Natural killer cell (primary cell): ENCODE results near the gene NOC3L. TPM values are rescaled to one million over a fixed set of nuclear protein-coding genes. Genes with fewer than 3 reads are reported as not detected.

Source experiments
- ATAC-seq, 3 donors: fragments of 150-1000 bp in 2 of 3; fragments of 200-7000 bp in 1 of 3; cut with Tn5 transposase; 1 replicate in 1 of 3; 2 replicates in 2 of 3; pipeline ENCODE4 v1.10.0; 2021; ENCODE audit warnings: mild to moderate bottlenecking in 2 of 3, moderate library complexity in 2 of 3
- DNase-seq, 2 donors: peaks; one replicate each; pipeline versions ENCODE4 v3.0.0 to v3.0.0-alpha.2; 2013 to 2021; ENCODE audit warnings: mixed read lengths in 1 of 2
- H3K27ac ChIP-seq: one replicate; pipeline ENCODE4 v1.5.1; 2013; ENCODE audit warnings: mild to moderate bottlenecking, low read length
- H3K27me3 ChIP-seq: one replicate; pipeline ENCODE4 v1.6.1; 2013; ENCODE audit warnings: low read length; ENCODE audit not compliant: control insufficient read depth, insufficient read depth
- H3K36me3 ChIP-seq: one replicate; pipeline ENCODE4 v1.6.1; 2013; ENCODE audit warnings: low read length; ENCODE audit not compliant: control insufficient read depth, insufficient read depth
- H3K4me1 ChIP-seq: one replicate; pipeline ENCODE4 v1.6.1; 2013; ENCODE audit warnings: low read length; ENCODE audit not compliant: control insufficient read depth, insufficient read depth
- H3K4me3 ChIP-seq: one replicate; pipeline ENCODE4 v1.5.1; 2013; ENCODE audit warnings: low read length
- H3K9me3 ChIP-seq: one replicate; pipeline ENCODE4 v1.6.1; 2013; ENCODE audit warnings: low read length; ENCODE audit not compliant: control insufficient read depth, insufficient read depth
- H3K27ac Mint-ChIP-seq, 2 donors: one replicate each; pipeline ENCODE4 v1.8.0; 2022; ENCODE audit warnings: mild to moderate bottlenecking in 2 of 2, mixed read lengths in 2 of 2, moderate library complexity in 1 of 2
- H3K27me3 Mint-ChIP-seq, 2 donors: one replicate each; pipeline ENCODE4 v1.8.0; 2022; ENCODE audit warnings: low read depth in 2 of 2, mixed read lengths in 2 of 2
- H3K36me3 Mint-ChIP-seq: one replicate; pipeline ENCODE4 v1.8.0; 2022; ENCODE audit warnings: mixed read lengths
- H3K4me1 Mint-ChIP-seq, 2 donors: one replicate each; pipeline ENCODE4 v1.8.0; 2022; ENCODE audit warnings: mixed read lengths in 2 of 2
- H3K4me3 Mint-ChIP-seq: one replicate; pipeline ENCODE4 v1.8.0; 2022; ENCODE audit warnings: mild to moderate bottlenecking, moderate library complexity, mixed read lengths
- H3K9me3 Mint-ChIP-seq, 2 donors: one replicate each; pipeline ENCODE4 v1.8.0; 2022; ENCODE audit warnings: mixed read lengths in 2 of 2
- CTCF ChIP-seq: fragments of 200-600 bp; IDR thresholded peaks from one replicate; pipeline ENCODE4 v1.8.0; 2022; ENCODE audit warnings: antibody characterized with exemption
- WGBS: methylation state at CpG from one replicate; pipeline ENCODE4 v1.1.7; 2013; ENCODE audit warnings: missing lambda C conversion rate; ENCODE audit not compliant: insufficient coverage; 5-methylcytosine and 5-hydroxymethylcytosine counted together
- intact Hi-C: fragments of 100-400 bp; cut with micrococcal nuclease; formaldehyde crosslinking; loops from one replicate; pipeline ENCODE4 v1.14.2; 2022
- total RNA-seq, 4 donors: library from RNA; stranded (reverse); fragments of 120-200 nt in 1 of 4; gene quantifications; one replicate each; pipeline versions ENCODE4 v1.2.3 to v1.2.4, GENCODE V29; 2013 to 2022

NOC3L gene
- total RNA-seq, 3 donors from 2014 or later (not counting 1 experiment from before 2014, with no cell fraction given): 10.8 to 18.6 (median 13.1) TPM

DNA sequence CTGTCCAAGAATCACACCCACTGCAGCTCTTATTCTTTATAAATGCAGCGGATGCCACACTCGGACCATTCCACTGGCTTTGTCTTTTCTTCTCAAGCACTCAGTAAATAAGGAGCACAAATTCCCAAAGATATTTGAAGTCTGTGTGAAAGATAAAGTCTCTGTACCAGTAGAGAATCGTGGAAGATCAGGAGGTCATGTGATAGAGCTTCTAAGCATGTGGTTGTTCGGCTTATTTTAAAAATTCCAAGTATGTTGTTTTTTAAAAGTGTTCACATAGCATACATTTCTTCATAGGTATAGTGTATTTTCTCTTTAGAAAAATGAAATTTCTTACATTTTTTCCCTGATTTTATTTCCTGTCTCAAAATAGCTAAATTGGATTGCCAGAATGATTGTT lies 75.8 kb downstream of the NOC3L start:
- intact Hi-C loops: no loop called here
- 89% methylated on average over 3 of the region's 4 CpGs for WGBS
- no peaks in the 10 kb centered on the region for H3K36me3 Mint-ChIP-seq
- Histone ChIP-seq H3K9me3 (no peaks in the 10 kb centered on the region), H3K27ac (no peak overlapping the region), H3K36me3 (no peaks in the 10 kb centered on the region), H3K27me3 (peaks cover 2% of the 10 kb centered on the region), H3K4me3 (no peak overlapping the region), H3K4me1 (no peaks in the 10 kb centered on the region)
- TF ChIP-seq CTCF: no peak
- H3K9me3 Mint-ChIP-seq: no peaks in the 10 kb centered on the region
- no peak for ATAC-seq
- H3K27me3 Mint-ChIP-seq: peaks cover 24 to 39% of the 10 kb centered on the region in 2 donors
- no peak overlapping the region for H3K4me3 Mint-ChIP-seq
- H3K27ac Mint-ChIP-seq: no peak overlapping the region
- no peaks in the 10 kb centered on the region for H3K4me1 Mint-ChIP-seq
- no peak for DNase-seq

GRCh38 chr10:94285271-94285670 lies 77.5 kb downstream of the NOC3L start:
- ATAC-seq (no peak), DNase-seq (no peak)
- H3K36me3 Mint-ChIP-seq: no peaks in the 10 kb centered on the region
- Histone ChIP-seq H3K36me3 (no peaks in the 10 kb centered on the region), H3K9me3 (no peaks in the 10 kb centered on the region), H3K4me1 (no peaks in the 10 kb centered on the region), H3K27ac (no peak overlapping the region), H3K4me3 (no peak overlapping the region), H3K27me3 (peaks cover 2% of the 10 kb centered on the region)
- no peaks in the 10 kb centered on the region for H3K9me3 Mint-ChIP-seq
- WGBS: 93% methylated on average over 4 of the region's 7 CpGs
- peaks cover 0 to 2% of the 10 kb centered on the region in 2 donors for H3K4me1 Mint-ChIP-seq
- no peak for TF ChIP-seq CTCF
- no peak overlapping the region for H3K4me3 Mint-ChIP-seq
- intact Hi-C loops: no loop called here
- peaks cover 19 to 33% of the 10 kb centered on the region in 2 donors for H3K27me3 Mint-ChIP-seq
- H3K27ac Mint-ChIP-seq: no peak overlapping the region

Other genes starting within 250 kb of the NOC3L start
- gene TBC1D12, start 39.6 kb upstream of the NOC3L start, total RNA-seq: 1 to 10 TPM; 1.2 to 4.8 (median 1.8) TPM
- gene HELLS, start 182.8 kb upstream of the NOC3L start, total RNA-seq: 10 to 100 TPM in 2 of 3 donors, 1 to 10 TPM in 1; 9.4 to 10.4 (median 10.2) TPM